Limb (tissue), 2 donors: Measurements from ENCODE around the gene DRD3.
A peak's percentile ranks its signal among the peaks of the same experiment; 100 is the strongest.

Experiments used
- DNase-seq, 2 donors: peaks; one replicate each; pipeline ENCODE4 v3.0.0-alpha.2; 2016; ENCODE audit errors: extremely low spot score in 2 of 2

DRD3 gene

DNA sequence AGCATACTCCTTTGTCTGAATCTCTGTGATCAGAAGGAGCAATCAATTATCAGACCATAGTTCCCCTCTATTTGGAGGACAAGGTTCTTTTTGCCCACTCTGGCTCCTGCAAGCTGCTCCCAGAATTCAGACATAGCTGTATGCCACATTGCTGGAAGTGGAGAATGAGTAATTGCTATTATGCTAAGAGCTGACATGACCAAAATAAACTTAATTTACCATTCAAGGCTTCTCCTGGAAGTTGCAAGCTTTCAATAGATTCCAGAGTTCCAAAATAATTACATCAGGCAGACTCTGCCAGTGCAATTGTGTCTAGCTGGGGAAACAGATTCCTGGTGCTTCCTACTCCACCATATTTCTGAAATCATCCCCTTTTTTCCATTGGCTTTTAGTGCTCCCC lies 7.6 kb upstream of the DRD3 start:
- DNase-seq, result no peak

DNA sequence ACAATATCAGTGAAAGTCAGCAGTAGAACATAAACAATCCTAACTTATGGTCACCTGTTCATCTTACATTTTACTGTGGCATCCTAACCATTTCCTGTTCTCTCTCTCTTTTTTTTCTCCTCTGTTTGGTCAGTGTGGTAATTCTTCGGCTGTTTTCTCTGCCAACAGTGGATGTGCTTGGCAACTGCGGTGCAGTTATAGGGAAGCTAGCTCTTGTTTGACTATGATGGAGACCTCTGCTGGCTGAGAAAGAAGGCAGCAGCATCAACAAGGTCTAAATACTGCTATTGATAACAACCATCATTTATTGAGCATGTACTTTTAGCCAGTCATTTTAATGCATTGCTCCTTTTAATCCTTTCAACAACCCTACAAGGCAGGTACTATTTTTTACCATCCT lies 723 bp upstream of the DRD3 start:
- no peak for DNase-seq

DNA sequence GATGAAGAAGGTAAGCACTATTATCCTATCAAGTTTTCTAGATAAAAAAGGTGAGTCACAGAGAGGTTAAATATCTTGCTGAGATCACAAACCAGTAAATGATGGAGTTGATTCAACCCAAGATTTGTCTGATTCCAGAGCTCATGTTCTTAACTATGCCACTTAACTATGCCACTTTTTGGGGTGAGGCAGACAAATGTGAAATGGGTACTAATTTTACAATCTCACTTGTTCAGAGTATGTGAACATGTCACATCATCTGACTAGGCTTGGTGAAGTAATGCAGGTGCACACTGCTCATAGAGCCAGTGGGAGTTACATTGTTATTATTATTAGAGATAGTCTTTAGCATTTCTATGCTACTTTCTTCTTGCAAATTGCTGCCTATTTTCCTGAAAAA lies 2.0 kb downstream of the DRD3 start:
- no peak for DNase-seq

DNA sequence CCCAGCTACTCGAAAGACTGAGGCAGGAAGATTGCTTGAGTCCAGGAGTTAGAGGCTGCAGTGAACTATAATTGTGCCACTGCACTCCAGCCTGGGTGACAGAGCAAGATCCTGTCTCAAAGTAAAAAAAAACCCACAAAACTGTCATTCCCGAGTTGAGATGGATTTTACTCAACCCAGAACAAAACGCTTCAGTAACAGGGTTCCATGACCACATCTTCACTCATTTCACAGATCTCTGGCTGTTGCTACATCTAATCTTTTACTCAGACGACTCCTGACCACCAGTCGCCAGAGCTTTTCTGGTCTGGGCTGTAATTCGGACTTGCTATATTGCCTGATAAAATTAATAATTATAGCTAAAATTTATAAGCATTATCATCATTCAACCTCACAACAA lies 2.4 kb downstream of the DRD3 start:
- DNase-seq, result no peak

DNA sequence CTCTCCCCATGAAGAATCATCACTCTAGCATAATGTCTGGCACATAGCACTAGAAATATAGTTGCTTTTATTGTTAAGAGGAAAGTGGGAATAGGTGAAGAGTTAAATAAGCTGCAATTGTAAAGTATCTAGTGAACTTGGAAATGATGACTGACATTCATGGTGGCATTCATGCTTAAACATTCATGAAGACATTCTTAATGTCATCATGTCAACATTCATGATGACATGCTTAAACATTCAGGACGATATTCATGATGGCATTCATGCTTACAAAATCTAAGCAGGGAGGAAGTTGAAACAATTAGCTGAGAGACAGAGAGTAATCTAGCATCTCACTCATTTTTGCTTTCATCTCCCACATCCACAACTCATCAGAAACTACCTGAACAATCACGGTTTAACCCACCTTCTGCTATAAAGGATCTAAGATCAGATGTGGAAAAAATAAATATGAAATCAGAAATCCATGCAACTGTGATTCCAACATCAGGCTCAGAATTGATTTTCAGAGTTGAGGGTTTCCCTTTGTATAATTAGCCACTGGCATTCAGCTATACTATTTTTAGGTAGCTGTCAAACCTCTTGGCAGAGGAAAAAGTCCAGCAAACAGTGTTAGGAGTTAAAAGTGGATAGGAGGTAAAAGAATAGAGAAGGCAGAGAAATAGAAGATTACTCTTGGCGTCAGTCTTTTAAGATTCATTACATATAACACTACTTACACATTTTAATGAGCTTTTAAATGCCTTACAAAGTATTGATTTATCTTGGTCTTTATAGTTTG lies 3.5 kb downstream of the DRD3 start:
- no peak for DNase-seq

DNA sequence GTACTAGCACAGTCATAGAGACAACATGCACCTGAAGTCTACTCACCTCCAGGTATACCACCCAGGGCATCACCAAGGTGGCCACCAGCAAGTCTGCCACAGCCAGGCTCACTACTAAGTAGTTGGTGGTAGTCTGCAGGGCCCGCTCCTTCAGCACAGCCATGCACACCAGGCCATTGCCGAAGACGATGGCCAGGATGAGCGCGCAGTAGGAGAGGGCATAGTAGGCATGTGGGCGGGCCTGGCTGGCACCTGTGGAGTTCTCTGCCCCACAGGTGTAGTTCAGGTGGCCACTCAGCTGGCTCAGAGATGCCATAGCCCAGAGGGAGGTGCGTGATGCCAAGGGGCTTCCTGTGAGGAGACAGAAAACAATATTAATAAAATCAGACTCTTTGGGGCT lies 7.2 kb downstream of the DRD3 start:
- DNase-seq, result no peak

DNA sequence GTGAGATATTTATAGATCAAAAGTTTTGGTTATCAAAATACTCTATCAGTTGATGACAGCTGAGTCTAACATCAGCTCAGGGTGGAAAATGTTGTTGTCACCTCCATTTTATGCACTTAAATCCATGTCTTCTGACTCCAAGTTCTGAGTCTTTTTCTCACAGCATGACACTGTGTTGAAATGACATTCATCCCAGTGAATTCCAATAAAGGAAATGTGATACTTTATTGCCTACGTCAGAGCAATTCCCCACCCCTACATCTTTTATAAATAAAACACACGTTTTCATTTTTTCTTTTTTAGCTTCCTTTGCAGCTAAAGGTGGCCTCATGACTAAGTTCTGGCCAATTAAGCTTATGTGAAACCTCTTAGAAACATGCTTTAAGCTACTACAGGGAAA lies 10.7 kb downstream of the DRD3 start:
- no peak for DNase-seq

DNA sequence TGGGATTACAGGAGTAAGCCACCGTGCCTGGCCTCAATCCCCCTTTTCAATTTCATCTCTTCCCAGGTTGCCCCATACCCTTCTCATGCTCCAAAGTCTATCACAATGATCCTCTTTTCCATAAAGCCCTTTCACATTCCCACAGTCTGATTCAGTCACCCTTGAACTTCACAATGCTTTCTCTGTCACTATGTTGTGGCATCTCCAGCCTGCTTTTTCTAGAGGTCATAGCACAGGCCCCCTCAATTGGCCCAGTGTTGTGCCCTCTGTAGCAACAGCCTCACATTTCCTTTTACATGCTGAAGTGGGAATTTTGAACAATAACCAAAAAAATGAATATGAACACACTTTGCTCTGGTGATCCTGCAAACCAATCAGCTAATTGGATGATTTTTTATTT lies 21.5 kb downstream of the DRD3 start:
- DNase-seq, result no peak

DNA sequence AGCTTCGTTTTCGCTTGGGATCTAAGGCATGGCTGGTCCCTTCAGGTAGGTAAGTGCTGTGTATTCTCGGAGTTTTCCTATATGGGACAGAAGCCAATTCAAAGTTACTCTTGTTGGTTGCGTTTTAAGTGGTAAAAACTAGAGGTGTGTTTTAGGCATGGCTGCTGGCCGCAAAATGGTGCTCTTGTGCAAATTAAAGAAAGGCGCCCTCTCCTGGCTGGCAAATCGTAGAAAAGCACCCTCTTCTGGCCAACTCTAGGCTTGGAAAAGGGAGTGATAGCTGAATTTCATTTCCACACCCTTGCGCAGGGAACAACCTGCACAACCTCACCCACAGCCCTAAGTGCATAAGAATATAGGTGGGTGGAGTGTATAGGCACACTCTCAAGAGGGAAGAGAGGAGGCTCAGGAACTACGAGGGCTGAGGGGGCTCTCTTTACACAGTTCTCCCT lies 23.5 kb downstream of the DRD3 start:
- DNase-seq, result no peak

DNA sequence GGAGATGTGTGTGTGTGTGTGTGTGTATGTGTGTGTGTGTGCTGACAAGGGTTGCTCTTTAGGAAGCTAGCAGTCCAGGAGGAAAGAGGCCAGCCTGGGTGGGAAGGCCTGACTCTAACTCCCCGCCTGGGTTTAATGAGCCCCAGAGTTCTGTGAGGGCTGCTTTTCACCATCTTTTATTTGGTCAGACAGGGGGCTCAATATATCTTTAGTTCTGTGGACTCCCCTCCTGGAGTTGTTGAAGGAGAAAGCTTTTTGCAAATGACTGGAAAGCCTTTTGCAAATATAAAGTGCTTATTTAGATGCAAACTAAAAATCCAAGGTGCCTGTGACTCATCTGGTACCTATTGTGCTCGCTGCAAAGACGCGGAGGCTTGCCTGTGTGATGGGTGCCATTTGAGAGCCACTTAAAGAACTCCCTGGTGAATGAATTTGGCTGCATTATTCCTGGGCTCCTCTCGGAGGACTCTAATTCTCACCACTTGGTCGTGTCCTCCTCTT lies 24.5 kb downstream of the DRD3 start:
- no peak for DNase-seq

DNA sequence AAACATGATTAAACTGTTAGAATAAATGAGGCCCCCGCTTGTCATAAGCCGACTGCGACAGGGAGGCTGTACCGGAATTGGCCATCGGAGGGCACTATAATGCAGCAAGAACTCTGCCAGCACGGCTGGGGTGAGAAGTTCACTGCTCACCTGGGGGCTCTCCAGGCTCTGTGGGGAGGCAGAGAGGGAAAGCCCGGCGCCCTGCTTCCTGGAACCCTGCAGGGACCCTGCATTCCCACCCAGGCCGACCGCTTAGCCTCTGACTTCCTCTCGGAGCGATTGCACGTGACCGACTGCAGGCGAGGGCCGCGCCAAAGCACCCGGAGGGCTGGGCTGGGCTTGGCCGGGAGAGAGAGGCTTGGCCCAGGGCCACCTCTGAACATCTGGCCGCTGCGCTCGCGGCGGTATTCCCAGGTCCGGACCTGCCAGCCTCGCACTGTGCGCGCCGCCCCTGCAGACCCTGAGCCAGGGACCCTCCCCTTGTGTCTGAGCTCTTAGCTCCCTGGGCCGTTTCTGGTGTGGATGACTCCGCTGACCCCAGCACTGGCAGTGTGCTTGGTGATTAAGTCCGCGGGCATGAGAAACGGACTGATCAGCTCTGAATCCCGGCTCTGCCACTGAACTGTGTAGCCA lies 26.2 kb downstream of the DRD3 start:
- DNase-seq, result peak; percentile 85 to 90

DNA sequence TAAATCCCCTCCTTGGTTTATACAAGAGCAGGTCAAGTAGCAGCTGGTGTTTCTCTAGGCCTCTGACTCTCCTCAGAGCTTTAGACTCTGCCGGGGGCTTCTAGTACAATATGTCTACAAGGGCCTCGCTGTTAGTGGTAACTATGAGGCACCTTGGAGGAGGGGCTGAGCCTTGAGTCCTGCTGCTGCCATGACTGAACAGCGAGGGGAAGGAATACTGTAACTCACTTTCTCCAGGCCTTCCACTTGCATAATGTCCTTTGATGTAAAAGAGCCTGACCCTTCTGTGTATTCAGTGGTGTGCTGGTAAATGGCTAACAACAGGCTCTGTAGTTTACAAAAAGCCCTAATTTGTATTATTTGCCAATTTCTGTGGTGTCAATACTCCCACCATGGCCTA lies 27.8 kb downstream of the DRD3 start:
- no peak for DNase-seq

DNA sequence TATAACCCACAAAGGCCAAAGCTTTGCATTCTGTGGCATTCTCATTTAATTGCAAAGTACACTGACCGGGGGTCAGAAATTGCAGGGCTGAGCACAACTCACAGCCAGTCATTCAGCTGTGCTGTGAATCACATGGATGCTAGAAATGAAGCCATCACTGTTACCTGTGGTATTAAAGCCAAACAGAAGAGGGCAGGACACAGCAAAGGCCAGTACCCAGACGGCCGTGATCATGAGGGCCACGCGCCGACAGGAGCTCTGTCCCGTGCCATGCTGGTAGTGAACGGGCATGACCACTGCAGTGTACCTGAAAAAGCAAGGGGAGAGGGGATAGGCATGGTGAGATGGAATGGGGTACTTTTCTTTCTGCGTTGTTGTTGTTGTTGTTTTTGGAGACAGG lies 31.6 kb downstream of the DRD3 start:
- no peak for DNase-seq

DNA sequence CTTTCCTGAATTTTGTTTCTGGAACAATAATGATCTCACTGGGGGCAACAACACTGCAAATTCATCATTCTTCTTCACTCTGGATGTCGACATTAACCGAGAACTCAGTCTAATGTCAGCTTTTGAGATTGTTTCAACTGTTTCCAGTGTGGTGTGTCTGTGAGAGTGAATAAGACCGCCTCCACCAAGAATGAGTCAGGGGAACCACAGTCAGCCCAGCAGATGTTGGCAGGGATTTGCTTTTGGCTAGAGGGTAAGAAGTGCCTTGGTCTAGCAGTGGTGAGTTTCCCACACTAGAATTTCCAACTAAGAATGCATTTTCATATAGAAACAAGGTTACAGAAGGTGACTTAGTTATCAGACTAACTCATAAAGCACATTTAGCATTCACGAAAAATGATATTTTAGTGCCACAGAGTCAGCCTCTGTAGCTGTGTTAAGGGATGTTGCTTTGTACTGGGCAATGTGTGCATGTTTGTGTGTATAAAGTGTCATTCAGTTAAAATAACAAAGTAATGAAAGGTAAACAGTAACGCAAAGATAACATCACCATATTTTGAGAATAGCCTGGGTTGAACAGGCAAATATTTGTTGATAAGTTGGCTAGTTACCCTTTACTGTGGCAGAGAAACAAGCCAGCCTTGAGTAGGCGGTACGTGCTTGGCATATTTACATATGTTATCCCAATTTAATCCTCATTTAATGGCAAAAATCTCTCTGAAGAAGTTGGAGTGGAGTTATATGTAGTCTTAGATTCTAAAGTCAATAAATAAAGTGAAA lies 33.8 kb downstream of the DRD3 start:
- peak in 1 of 2 donors; percentile 30 for DNase-seq

DNA sequence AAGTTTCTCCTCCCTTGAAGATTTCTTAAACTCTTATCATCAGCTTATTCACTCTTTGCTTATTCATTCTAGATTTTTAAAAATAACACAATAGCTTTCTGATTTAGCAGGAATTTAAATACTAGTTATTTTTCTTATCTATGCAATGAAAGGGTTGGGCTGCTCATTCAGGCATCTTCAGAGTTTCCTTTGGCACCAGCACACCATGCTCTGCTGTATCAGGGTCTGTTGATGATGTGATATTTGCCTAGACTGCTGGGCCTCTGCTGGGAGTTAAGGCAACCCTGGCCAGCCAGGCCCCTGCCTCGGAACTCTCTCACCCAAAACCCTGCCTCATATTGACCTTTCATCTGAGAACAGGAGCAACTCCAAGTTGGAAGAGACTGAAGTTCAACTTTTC lies 35.0 kb downstream of the DRD3 start:
- DNase-seq, result no peak

DNA sequence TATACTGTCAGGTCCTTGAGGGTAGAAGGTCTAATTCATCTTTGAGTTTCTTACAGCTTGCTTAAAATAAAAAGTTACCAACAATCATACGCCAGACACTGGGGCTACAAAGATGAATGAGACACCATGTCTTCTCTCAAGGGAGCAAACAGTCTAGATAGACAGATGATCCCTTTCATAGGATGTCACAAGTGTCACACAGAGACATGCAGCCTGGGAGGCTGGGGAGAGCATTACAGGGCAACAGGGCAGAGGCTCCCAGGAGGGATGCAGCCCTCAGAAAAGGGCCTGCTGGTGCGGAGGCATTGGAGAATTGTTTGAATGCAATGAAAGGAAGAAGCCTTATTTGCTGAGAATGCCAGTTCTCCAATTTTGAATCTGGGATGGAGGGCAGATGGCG lies 39.0 kb downstream of the DRD3 start:
- no peak for DNase-seq

DNA sequence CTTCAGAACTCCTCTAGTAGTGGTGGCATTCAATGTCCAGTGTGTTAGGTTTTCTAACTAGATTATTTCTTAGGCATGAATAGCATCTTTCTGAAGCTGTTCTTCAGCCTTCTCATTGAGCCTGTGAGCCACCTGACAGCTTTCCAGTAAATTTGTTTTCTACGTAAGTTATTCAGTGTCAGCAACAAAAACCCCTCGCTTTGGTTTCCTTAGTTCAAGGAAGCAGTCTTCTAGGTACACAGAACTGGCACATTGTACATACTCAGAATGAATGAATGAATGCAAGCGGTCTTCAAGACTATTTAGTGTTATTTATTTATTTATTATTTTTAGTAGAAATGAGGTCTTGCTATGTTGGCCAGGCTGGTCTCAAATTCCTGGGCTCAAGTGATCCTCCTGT lies 44.9 kb downstream of the DRD3 start:
- DNase-seq, result no peak

DNA sequence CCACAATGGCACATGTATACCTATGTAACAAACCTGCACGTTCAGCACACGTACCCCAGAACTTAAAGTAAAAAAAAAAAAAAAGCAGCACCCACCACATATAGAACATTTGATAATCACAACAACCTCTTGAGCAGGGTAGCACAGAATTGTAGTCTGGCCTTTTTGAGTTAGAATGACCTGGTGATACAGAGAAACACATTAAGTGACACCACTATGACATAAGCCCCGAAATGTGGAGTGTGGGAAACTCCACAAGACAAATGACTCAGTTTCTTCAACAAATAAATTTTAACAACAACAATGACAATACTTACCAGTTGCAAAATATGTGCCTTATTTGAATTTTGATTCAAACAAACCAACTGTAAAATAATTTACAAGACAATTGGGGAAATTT lies 46.4 kb downstream of the DRD3 start:
- no peak for DNase-seq

DNA sequence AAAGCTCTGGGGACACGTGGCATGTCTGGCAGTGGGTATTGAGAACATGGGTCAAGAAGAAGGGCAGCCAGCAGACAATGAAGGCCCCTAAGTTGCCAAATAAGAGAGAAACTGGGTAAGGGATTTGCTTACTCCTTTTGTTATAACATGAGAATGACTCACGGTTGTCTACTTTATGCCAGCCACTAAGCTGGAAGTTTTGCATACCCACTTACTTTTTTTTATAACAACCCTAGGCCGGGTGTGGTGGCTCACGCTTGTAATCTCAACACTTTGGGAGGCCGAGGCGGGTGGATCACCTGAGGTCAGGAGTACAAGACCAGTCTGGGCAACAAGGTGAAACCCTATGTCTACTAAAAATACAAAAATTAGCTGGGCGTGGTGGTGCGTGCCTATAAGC lies 50.0 kb downstream of the DRD3 start:
- DNase-seq, result no peak

DNA sequence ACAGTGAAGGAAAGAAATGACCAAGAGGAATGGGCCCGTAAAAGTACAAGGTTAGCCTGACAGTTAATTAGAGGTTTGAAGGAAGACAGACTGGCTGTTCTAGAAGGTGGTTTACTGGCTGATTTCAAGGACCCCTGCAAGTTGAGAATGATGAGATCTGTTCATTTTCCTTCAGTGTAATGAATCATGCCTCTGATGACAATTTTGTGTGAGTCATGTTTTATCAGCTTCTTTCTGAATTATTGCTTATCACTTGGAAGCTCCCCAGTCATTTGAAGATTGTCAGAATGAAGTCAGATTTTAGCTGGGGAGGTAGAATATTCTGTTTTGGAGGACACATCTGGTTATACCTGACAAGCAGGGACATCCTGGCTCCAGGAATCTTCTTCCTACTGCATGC lies 50.6 kb downstream of the DRD3 start:
- DNase-seq, result no peak

DNA sequence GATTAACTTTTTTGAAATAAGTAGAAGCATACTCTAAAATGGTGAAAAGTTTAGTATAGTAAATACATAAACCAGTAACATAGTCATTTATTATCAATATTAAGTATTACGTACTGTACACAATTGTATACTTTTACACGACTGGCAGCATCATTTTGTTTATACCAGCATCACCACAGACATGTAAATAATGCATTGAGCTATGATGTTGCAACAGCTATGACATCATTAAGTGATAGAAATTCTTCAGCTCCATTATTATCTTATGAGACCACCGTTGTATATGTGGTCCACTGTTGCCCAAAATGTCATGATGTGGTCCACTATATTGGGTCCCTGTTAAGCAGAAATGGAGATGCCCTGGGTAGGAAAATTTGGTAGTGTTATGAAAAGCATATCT lies 51.3 kb downstream of the DRD3 start:
- no peak for DNase-seq

DNA sequence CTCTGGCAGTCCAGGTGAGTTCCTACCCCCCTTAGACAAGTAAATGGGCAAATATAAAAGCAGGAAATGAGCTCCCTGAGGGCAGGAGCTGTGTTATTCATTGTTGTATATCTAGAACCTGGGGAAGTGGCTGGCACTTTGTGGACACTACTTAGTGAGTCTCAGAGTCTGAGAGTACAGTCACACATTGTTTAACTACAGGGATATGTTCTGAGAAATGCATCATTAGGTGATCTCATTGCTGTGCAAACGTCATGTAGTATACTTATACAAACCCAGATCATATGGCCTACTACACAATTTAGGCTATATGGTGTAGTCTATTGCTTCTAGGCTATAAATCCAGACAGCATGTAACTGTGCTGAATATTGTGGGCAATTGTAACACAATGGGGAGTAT lies 52.4 kb downstream of the DRD3 start:
- no peak for DNase-seq
